Measurements from ENCODE around the gene CAPZB.

- TF ChIP-seq POLR2A (IDR thresholded peaks at IDR 0.05; ENCODE audit: low read depth, low read length) (no peak), POLR2AphosphoS5 (IDR thresholded peaks at IDR 0.05; ENCODE audit: low read depth, low read length) (no peak), POU2F2 (IDR thresholded peaks at IDR 0.05; ENCODE audit: low read depth, low read length) (no peak), TAF1 (IDR thresholded peaks at IDR 0.05; ENCODE audit: low read depth, low read length) (no peak), PAX5 (IDR thresholded peaks at IDR 0.05; ENCODE audit: insufficient read depth, low read length, severe bottlenecking) (no peak)
Measured at GRCh38 chr1:19475296-19475695, 10.0 kb downstream of the CAPZB start.
